Measurements from ENCODE around the gene TEPSIN.

The TEPSIN gene

DNA sequence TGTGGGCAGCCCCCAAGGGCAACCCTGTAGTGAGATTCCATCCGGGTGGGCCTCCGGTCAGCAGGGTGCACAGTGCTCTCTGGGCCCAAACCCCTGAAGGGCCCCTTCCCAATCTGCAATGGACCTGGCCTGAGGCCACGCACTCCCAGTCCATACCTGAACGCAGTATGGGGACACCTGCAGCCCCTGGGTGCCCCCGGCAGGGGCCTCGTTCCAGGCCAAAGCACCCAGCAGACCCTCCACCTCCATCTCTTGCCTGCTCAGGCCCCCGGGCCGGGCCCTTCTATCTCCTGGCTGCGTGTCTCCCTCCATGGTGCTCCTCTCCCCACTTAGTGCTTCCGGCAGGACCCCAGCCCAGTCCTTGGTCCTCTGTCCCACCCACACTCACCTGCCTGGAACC lies 55.5 kb downstream of the TEPSIN start:
- DNase-seq: no peak

DNA sequence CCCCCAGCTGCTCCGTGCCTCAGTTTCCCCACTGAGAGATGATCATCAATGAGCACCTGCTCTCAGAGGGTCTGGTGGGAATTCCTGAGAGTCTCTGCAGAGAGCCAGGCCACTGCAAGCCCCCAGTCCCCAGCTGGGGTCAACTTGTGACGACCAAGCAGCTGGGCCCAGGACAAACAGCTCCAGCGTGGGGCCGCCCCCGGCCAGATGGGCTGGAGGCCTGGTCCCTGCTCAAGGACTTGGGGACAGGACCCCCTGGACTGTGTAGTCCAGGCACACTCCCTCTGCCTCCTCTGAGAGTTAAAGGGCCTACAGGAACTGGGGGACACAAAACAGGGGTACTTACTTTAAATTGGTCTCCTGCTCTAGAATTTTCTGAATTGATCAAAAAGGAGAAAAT lies 56.3 kb downstream of the TEPSIN start:
- DNase-seq: no peak

DNA sequence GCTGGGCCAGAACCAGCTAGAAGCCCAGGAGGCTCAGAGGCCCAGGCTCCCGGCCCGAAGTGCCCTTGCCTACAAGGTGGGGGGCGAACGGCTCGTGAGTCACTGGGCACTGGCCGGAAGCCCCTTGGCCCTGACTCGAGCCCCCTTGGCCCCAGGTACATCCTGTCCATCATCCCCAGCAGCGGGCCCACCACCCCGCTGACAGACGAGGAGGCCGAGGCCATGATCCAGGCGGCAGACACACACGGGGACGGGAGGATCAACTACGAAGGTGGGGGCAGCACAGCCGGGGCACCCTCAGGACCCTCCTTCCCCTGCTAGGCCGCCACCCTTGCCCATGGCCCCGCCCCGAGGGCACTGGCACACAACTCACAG lies 57.1 kb downstream of the TEPSIN start:
- no peak for DNase-seq

DNA sequence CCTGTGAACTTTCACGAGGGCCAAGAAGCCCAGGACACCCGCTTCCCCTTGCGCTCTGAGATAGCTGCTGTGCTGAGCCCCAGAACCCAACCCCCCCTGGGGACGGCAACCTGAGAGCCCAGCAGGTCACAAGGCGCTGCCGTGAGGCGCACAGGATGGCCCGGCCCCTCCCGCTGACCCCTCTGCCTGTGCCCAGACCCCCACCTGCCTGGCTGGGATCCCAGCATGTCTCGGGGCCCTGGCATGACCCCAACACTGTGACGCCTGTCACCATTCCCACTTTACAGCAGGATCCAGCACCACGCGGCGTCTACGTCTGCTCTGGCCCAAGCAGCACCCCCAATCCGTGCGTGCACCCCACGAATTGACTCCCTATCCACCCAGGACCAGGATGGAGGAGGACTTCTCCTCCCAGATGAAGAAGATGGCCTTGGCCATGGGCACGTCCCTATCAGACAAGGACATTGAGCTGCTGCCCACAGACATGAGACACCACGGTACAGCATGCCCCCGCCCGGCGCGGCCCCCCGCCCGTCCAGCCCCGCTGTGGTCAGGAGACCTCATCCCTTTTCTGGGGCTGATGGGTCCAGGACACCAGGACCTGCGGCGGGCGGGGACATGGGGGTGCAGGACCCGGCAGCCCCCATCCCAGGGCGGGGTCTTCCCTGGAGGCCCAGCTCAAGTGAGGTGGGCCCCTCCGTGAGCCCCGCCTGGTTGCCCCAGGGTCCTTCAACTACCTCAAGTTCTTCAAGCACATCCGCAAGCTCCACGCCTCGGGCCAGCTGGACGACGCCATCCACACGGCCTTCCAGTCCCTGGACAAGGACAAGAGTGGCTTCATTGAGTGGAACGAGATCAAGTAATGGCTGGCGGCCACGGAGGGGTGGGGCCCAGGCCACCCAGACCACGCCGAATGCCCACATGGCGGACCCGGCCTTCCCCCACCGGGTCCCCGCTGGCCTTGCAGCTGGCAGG lies 57.7 kb downstream of the TEPSIN start:
- DNase-seq: no peak

- DNase-seq: no peak
Measured at GRCh38 chr17:81179861-81180260, 59.0 kb downstream of the TEPSIN start.

DNA sequence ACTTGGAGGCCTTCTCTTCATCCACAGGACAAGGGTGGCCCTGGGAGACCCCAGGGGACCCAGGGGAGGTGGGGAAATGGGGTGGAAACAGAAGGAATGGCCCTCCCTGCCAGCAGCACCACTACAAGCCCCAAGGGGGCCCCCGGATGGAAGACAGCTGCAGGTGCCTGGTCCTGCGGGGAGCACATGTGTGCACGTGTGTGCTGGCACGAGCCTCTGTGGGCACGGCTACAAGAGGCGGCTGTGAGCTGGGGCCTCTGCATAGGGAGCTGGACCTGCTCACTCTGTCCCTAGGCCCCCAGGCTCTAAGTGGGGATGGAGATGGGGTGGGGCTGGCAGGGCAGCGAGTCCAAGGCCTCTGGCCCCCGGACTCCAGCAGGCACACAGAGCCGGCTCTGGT lies 59.6 kb downstream of the TEPSIN start:
- no peak for DNase-seq
